IMR-90 (cell line): ENCODE measurements around the gene HDGF. TPM values are rescaled to one million over a fixed set of nuclear protein-coding genes. Genes with fewer than 3 reads are reported as not detected.

Experiments used
- ATAC-seq: fragments of 200-7000 bp; cut with Tn5 transposase; 2 replicates; pipeline ENCODE4 v1.9.1; 2020; ENCODE audit warnings: low read depth, mild to moderate bottlenecking, moderate library complexity
- BruUV-seq: library from RNA; stranded (reverse); fragments of 400-500 nt; replicated peaks from 2 replicates; lab custom pipeline; 2021; lab: Mats Ljungman, UMichigan
- CTCF ChIA-PET: fragments of 300-600 bp; formaldehyde crosslinking; extraction: SDS; loops from one replicate; lab custom pipeline; 2021; ENCODE audit warnings: antibody characterized with exemption; lab: Yijun Ruan, JAX
- POLR2A ChIA-PET: fragments of 300-600 bp; sonication (Branson Sonifier 250); formaldehyde crosslinking; loops from one replicate; lab custom pipeline; 2022; ENCODE audit warnings: antibody characterized with exemption; ENCODE audit not compliant: unreplicated experiment; lab: Charles Lee
- DNase-seq: peaks from one replicate; pipeline ENCODE4 v3.0.0; 2013
- H2AFZ ChIP-seq: replicated peaks from 2 replicates; pipeline ENCODE3; 2013; ENCODE audit warnings: low read length, mild to moderate bottlenecking; ENCODE audit not compliant: poor library complexity
- H2AK5ac ChIP-seq: 2 replicates; pipeline ENCODE4 v1.6.1; 2013; ENCODE audit warnings: low read depth, low read length, inconsistent platforms
- H2AK9ac ChIP-seq: replicated peaks from 2 replicates; pipeline ENCODE3; 2013; ENCODE audit warnings: mild to moderate bottlenecking, low read depth, low read length, moderate library complexity; ENCODE audit not compliant: poor library complexity
- H2BK120ac ChIP-seq: 2 replicates; pipeline ENCODE4 v1.6.1; 2013; ENCODE audit warnings: low read depth, low read length, inconsistent platforms
- H2BK15ac ChIP-seq: 3 replicates; pipeline ENCODE4 v1.6.1; 2013; ENCODE audit warnings: low read depth, low read length, inconsistent platforms
- H2BK20ac ChIP-seq: 2 replicates; pipeline ENCODE4 v1.6.1; 2013; ENCODE audit warnings: low read depth, mild to moderate bottlenecking, inconsistent platforms, low read length, moderate library complexity
- H2BK5ac ChIP-seq: 2 replicates; pipeline ENCODE4 v1.6.1; 2013; ENCODE audit warnings: mild to moderate bottlenecking, low read depth, low read length, inconsistent platforms; ENCODE audit not compliant: poor library complexity, severe bottlenecking
- H3K14ac ChIP-seq: replicated peaks from 2 replicates; pipeline ENCODE4 v1.6.1; 2013; ENCODE audit warnings: low read depth, low read length, inconsistent platforms
- H3K18ac ChIP-seq: 2 replicates; pipeline ENCODE4 v1.6.1; 2013; ENCODE audit warnings: low read depth, low read length, control low read depth
- H3K23ac ChIP-seq: 2 replicates; pipeline ENCODE4 v1.6.1; 2013; ENCODE audit warnings: low read depth, low read length, inconsistent platforms
- H3K27ac ChIP-seq: 2 replicates; pipeline ENCODE4 v1.5.1; 2013; ENCODE audit warnings: mild to moderate bottlenecking, control low read depth, low read length; ENCODE audit not compliant: insufficient read depth
- H3K27me3 ChIP-seq: 2 replicates; pipeline ENCODE4 v1.6.1; 2013; ENCODE audit warnings: low read length; ENCODE audit not compliant: control insufficient read depth, insufficient read depth
- H3K36me3 ChIP-seq: 2 replicates; pipeline ENCODE4 v1.6.1; 2013; ENCODE audit warnings: low read length, mixed read lengths; ENCODE audit not compliant: control insufficient read depth, insufficient read depth
- H3K4ac ChIP-seq: 2 replicates; pipeline ENCODE4 v1.6.1; 2013; ENCODE audit warnings: low read depth, low read length, inconsistent platforms
- H3K4me1 ChIP-seq: 2 replicates; pipeline ENCODE4 v1.6.1; 2013; ENCODE audit warnings: low read length, mixed read lengths; ENCODE audit not compliant: control insufficient read depth, insufficient read depth
- H3K4me2 ChIP-seq: 2 replicates; pipeline ENCODE4 v1.6.1; 2013; ENCODE audit warnings: low read depth, mild to moderate bottlenecking, control low read depth, low read length, moderate library complexity
- H3K4me3 ChIP-seq: 2 replicates; pipeline ENCODE4 v1.5.1; 2013; ENCODE audit warnings: low read depth, mild to moderate bottlenecking, control low read depth, low read length, moderate library complexity; ENCODE audit not compliant: insufficient read depth
- H3K56ac ChIP-seq: 2 replicates; pipeline ENCODE4 v1.6.1; 2013; ENCODE audit warnings: low read length, inconsistent platforms; ENCODE audit not compliant: insufficient read depth; ENCODE audit errors: extremely low read depth
- H3K79me1 ChIP-seq, 2 experiments: 2 replicates each; pipeline ENCODE4 v1.6.1; 2013; ENCODE audit warnings: low read length in 2 of 2, inconsistent platforms in 1 of 2, low read depth in 1 of 2
- H3K9ac ChIP-seq: 2 replicates; pipeline ENCODE4 v1.6.1; 2013; ENCODE audit warnings: low read depth, low read length, control low read depth
- H3K9me1 ChIP-seq: 2 replicates; pipeline ENCODE4 v1.6.1; 2013; ENCODE audit warnings: low read length, inconsistent platforms; ENCODE audit not compliant: insufficient read depth
- H3K9me3 ChIP-seq: 2 replicates; pipeline ENCODE4 v1.6.1; 2013; ENCODE audit warnings: low read length; ENCODE audit not compliant: control insufficient read depth, insufficient read depth
- H4K20me1 ChIP-seq: 2 replicates; pipeline ENCODE4 v1.6.1; 2013; ENCODE audit warnings: low read length, inconsistent platforms; ENCODE audit not compliant: insufficient read depth
- H4K5ac ChIP-seq: 2 replicates; pipeline ENCODE4 v1.6.1; 2013; ENCODE audit warnings: mild to moderate bottlenecking, low read depth, low read length, control low read depth
- H4K8ac ChIP-seq, 2 experiments: 2 replicates each; pipeline ENCODE4 v1.6.1; 2013; ENCODE audit warnings: low read depth in 2 of 2, low read length in 2 of 2, control low read depth in 1 of 2, inconsistent platforms in 1 of 2
- H4K91ac ChIP-seq: 2 replicates; pipeline ENCODE4 v1.6.1; 2013; ENCODE audit warnings: low read depth, low read length, inconsistent platforms; ENCODE audit not compliant: insufficient read depth
- BHLHE40 ChIP-seq: fragments of 150-350 bp; IDR thresholded peaks from 2 replicates; pipeline ENCODE4 v1.6.1; 2016; ENCODE audit warnings: mild to moderate bottlenecking, low read depth, low read length
- CEBPB ChIP-seq: IDR thresholded peaks from 2 replicates; pipeline ENCODE4 v1.6.1; 2012; ENCODE audit warnings: low read depth, low read length, improper control_type of control experiment
- CTCF ChIP-seq: conservative IDR thresholded peaks from 2 replicates; pipeline ENCODE4 v1.5.1; 2012; ENCODE audit warnings: mild to moderate bottlenecking, low read depth, low read length, improper control_type of control experiment
- ELK1 ChIP-seq: fragments of 150-350 bp; IDR thresholded peaks from 2 replicates; pipeline ENCODE4 v1.6.1; 2016; ENCODE audit warnings: low read depth, mild to moderate bottlenecking, low read length, moderate library complexity, borderline replicate concordance
- FOS ChIP-seq: fragments of 150-350 bp; IDR thresholded peaks from 2 replicates; pipeline ENCODE4 v1.6.1; 2016; ENCODE audit warnings: low read depth, low read length
- MAFK ChIP-seq: IDR thresholded peaks from 2 replicates; pipeline ENCODE4 v1.6.1; 2012; ENCODE audit warnings: low read depth, low read length, improper control_type of control experiment
- MAZ ChIP-seq: IDR thresholded peaks from 2 replicates; pipeline ENCODE4 v1.6.1; 2012; ENCODE audit warnings: low read depth, mild to moderate bottlenecking, low read length, improper control_type of control experiment, moderate library complexity, borderline replicate concordance
- MXI1 ChIP-seq: IDR thresholded peaks from 2 replicates; pipeline ENCODE4 v1.6.1; 2012; ENCODE audit warnings: low read depth, mild to moderate bottlenecking, low read length, moderate library complexity, borderline replicate concordance
- NFE2L2 ChIP-seq: fragments of 150-350 bp; IDR thresholded peaks from 2 replicates; pipeline ENCODE4 v1.6.1; 2016; ENCODE audit warnings: low read depth, mild to moderate bottlenecking, low read length
- POLR2A ChIP-seq: IDR thresholded peaks from 2 replicates; pipeline ENCODE4 v1.6.1; 2012; ENCODE audit warnings: mild to moderate bottlenecking, low read depth, low read length
- RAD21 ChIP-seq: IDR thresholded peaks from 2 replicates; pipeline ENCODE4 v1.6.1; 2012; ENCODE audit warnings: low read length, improper control_type of control experiment
- RCOR1 ChIP-seq: IDR thresholded peaks from 2 replicates; pipeline ENCODE4 v1.6.1; 2012; ENCODE audit warnings: mild to moderate bottlenecking, low read length, improper control_type of control experiment; ENCODE audit not compliant: insufficient replicate concordance
- RFX5 ChIP-seq: IDR thresholded peaks from 2 replicates; pipeline ENCODE4 v1.8.0; 2012; ENCODE audit warnings: low read depth, mild to moderate bottlenecking, low read length, moderate library complexity
- SMC3 ChIP-seq: fragments of 150-350 bp; IDR thresholded peaks from 2 replicates; pipeline ENCODE4 v1.6.1; 2016; ENCODE audit warnings: low read depth, mild to moderate bottlenecking, antibody characterized with exemption, low read length, moderate library complexity
- USF2 ChIP-seq: fragments of 150-350 bp; IDR thresholded peaks from 2 replicates; pipeline ENCODE4 v1.6.1; 2017; ENCODE audit warnings: mild to moderate bottlenecking, antibody characterized with exemption, low read length, low read depth
- WGBS, 2 experiments: methylation state at CpG; one replicate each; pipeline versions ENCODE4 v1.1.5 to v1.1.7; 2013; ENCODE audit warnings: missing lambda C conversion rate in 2 of 2; ENCODE audit not compliant: insufficient read length in 1 of 2; ENCODE audit errors: extremely low coverage in 2 of 2; 5-methylcytosine and 5-hydroxymethylcytosine counted together
- dilution Hi-C: fragments of 300-500 bp; cut with HindIII; formaldehyde crosslinking; loops from one replicate; pipeline ENCODE4 v1.14.3; 2018; ENCODE audit warnings: low sequenced_read_pairs; ENCODE audit not compliant: unreplicated experiment
- in situ Hi-C: fragments of 300-500 bp; cut with MboI; formaldehyde crosslinking; loops from 3 replicates; pipeline ENCODE4 v1.14.3; 2019; ENCODE audit warnings: low sequenced_read_pairs, inconsistent platforms, mixed read lengths
- intact Hi-C: fragments of 100-400 bp; cut with micrococcal nuclease; formaldehyde crosslinking; loops from 2 replicates; pipeline ENCODE4 v1.10.0; 2022
- polyA plus RNA-seq, 3 experiments: library from polyadenylated mRNA; depleted of rRNA; stranded (reverse); fragments of >200 nt; gene quantifications; 2 replicates each; pipeline ENCODE4 v1.2.3, GENCODE V29; 2012; ENCODE audit warnings: low replicate concordance in 1 of 3
- total RNA-seq: library from RNA; depleted of rRNA; stranded (reverse); fragments of >200 nt; gene quantifications from 2 replicates; pipeline ENCODE4 v1.2.3, GENCODE V29; 2012

HDGF gene
- total and polyA plus RNA-seq, 2 of the 4 experiments (the other 2 are of a cell fraction) = 94.6 to 123 TPM

GRCh38 chr1:156698995-156699394 lies 52.5 kb downstream of the HDGF start:
- H2AFZ ChIP-seq = no peak overlapping the region
- CTCF ChIA-PET = interaction anchor here (1.3 kb wide), 1 partner anchor 9 kb away, joined by 5 read pairs; no protein-coding TSS in a partner anchor
- in situ Hi-C loops = loop anchor here (10.0 kb wide), 1 partner anchor 186 kb away; no protein-coding TSS in a partner anchor

More at GRCh38 chr1:156698995-156699394, 52.5 kb downstream of the HDGF start:
- H4K5ac ChIP-seq = no peak overlapping the region
- no peak overlapping the region for H2BK120ac ChIP-seq
- TF ChIP-seq CTCF (no peak), MXI1 (no peak), BHLHE40 (no peak), RAD21 (no peak), MAFK (no peak), USF2 (no peak), RFX5 (no peak), NFE2L2 (no peak), ELK1 (no peak), CEBPB (no peak), POLR2A (no peak), FOS (no peak), SMC3 (no peak), MAZ (no peak), RCOR1 (no peak)
- H3K79me1 ChIP-seq = no peaks in the 10 kb centered on the region
- no peak overlapping the region for H3K23ac ChIP-seq
- H3K27me3 ChIP-seq = peaks cover 2% of the 10 kb centered on the region; the same call in 1 of the 2 replicates
- no peak overlapping the region for H2BK20ac ChIP-seq
- H3K4ac ChIP-seq = no peak overlapping the region
- no peak overlapping the region for H3K18ac ChIP-seq
- no peak overlapping the region for H2BK5ac ChIP-seq
- H3K9me3 ChIP-seq = no peaks in the 10 kb centered on the region
- ATAC-seq = no peak
- no peak overlapping the region for H2BK15ac ChIP-seq
- H3K9ac ChIP-seq = no peak overlapping the region
- intact Hi-C loops = no loop called here
- no peak overlapping the region for H4K8ac ChIP-seq
- no peak overlapping the region; the same call in 1 of the 2 replicates for H3K14ac ChIP-seq
- WGBS, 2 experiments = 33% methylated on average over 1 of the region's 1 CpG; no CpG with 5 or more reads in 1 of the 2 experiments
- no peak overlapping the region for H3K4me3 ChIP-seq
- no peak overlapping the region for H2AK5ac ChIP-seq
- no peak overlapping the region for H4K91ac ChIP-seq
- DNase-seq = no peak
- no peak overlapping the region for H3K4me2 ChIP-seq
- dilution Hi-C loops = no loop called here
- H3K27ac ChIP-seq = no peak overlapping the region
- POLR2A ChIA-PET = no interaction called here
- no peak overlapping the region for H3K56ac ChIP-seq
- no peak overlapping the region for H2AK9ac ChIP-seq
- no peaks in the 10 kb centered on the region for H3K9me1 ChIP-seq
- H3K36me3 ChIP-seq = no peaks in the 10 kb centered on the region
- no peaks in the 10 kb centered on the region for H3K4me1 ChIP-seq
- H4K20me1 ChIP-seq = no peaks in the 10 kb centered on the region
- no TSS peak for BruUV-seq
